WERI-Rb-1 (cell line): ENCODE results near the gene TEX53.

Experiments
- DNase-seq: peaks from one replicate; pipeline ENCODE4 v3.0.0-alpha.2; 2020
- H3K27ac ChIP-seq: fragments of 250-450 bp; sonication (Bioruptor Pico); 2 replicates; pipeline ENCODE4 v1.5.1; 2020; ENCODE audit warnings: mild to moderate bottlenecking, moderate library complexity
- H3K27me3 ChIP-seq: fragments of 250-450 bp; sonication (Bioruptor Pico); 2 replicates; pipeline ENCODE4 v1.5.1; 2021; ENCODE audit warnings: mild to moderate bottlenecking, low read depth, moderate library complexity; ENCODE audit not compliant: insufficient read depth, severe bottlenecking
- H3K36me3 ChIP-seq: fragments of 250-450 bp; sonication (Bioruptor Pico); 2 replicates; pipeline ENCODE4 v1.5.1; 2020; ENCODE audit warnings: mild to moderate bottlenecking, moderate library complexity
- H3K4me3 ChIP-seq: 2 replicates; pipeline ENCODE4 v1.5.1; 2011; ENCODE audit warnings: low read depth, mild to moderate bottlenecking, control low read depth, low read length
- H3K9me3 ChIP-seq: fragments of 250-450 bp; sonication (Bioruptor Pico); 2 replicates; pipeline ENCODE4 v1.5.1; 2021; ENCODE audit warnings: mild to moderate bottlenecking, moderate library complexity; ENCODE audit not compliant: severe bottlenecking
- TF ChIP-seq, protein P1 (sequence below): IDR thresholded peaks from 2 replicates; pipeline ENCODE4 v1.5.1; 2011; ENCODE audit warnings: low read depth, mild to moderate bottlenecking, control low read depth, inconsistent platforms, low read length

TEX53 gene

DNA sequence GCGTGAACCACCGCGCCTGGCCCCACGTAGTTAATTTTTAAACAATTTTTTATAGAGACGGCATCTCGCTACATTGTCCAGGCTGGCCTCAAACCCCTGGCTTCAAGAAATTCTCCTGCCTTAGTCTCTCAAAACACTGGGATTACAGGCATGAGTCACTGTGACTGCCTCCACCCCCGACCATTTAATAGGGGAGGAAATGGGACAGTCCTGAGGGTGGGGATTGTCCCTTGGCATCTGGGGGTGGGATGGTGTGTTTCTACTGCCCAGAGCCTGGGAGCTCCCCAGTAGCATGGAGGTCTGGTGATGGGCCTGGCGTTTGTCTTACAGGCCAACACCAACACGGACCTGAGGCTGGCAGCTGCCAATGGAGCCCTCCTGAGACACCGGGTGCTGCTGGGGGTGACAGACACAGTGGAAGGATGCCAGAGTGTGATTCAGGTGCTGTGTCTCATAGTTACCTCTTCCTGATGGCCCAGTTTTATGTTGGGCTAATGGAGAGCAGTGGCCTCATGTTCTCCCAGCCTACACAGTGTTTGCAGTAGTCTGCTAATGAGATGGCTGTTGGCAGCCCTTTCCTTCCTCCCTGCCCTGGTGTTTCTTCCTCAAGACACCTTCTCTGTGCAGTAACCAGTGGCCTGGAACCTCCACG lies 24.0 kb downstream of the TEX53 start:
- no peak for DNase-seq
- Histone ChIP-seq H3K27me3 (no peaks in the 10 kb centered on the region), H3K4me3 (no peak overlapping the region), H3K27ac (no peak overlapping the region), H3K36me3 (peaks cover 74% of the 10 kb centered on the region), H3K9me3 (no peaks in the 10 kb centered on the region)
- TF ChIP-seq, protein P1, sequence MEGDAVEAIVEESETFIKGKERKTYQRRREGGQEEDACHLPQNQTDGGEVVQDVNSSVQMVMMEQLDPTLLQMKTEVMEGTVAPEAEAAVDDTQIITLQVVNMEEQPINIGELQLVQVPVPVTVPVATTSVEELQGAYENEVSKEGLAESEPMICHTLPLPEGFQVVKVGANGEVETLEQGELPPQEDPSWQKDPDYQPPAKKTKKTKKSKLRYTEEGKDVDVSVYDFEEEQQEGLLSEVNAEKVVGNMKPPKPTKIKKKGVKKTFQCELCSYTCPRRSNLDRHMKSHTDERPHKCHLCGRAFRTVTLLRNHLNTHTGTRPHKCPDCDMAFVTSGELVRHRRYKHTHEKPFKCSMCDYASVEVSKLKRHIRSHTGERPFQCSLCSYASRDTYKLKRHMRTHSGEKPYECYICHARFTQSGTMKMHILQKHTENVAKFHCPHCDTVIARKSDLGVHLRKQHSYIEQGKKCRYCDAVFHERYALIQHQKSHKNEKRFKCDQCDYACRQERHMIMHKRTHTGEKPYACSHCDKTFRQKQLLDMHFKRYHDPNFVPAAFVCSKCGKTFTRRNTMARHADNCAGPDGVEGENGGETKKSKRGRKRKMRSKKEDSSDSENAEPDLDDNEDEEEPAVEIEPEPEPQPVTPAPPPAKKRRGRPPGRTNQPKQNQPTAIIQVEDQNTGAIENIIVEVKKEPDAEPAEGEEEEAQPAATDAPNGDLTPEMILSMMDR: no peak

DNA sequence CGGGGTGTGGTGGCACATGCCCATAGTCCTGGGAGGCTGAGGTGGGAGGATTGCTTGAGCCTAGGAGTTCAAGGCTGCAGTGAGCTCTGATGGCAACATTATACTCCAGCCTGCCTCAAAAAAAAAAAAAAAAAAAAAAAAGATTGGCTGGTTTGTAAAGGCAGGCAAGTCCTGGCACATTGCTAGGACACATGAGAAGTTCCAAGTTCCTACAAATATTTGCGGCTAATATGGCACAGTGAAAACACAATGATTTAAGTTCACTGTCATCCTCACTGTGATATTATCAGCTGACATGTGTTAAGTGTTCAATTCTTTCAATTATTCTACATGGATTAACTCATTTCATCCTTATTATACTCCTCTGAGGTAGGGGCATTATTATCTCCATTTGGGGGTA lies 26.4 kb downstream of the TEX53 start:
- Histone ChIP-seq H3K4me3 (no peak overlapping the region), H3K27me3 (no peaks in the 10 kb centered on the region), H3K9me3 (no peaks in the 10 kb centered on the region), H3K27ac (no peak overlapping the region), H3K36me3 (peaks cover 81% of the 10 kb centered on the region)
- no peak for DNase-seq
- TF ChIP-seq, protein P1: no peak

DNA sequence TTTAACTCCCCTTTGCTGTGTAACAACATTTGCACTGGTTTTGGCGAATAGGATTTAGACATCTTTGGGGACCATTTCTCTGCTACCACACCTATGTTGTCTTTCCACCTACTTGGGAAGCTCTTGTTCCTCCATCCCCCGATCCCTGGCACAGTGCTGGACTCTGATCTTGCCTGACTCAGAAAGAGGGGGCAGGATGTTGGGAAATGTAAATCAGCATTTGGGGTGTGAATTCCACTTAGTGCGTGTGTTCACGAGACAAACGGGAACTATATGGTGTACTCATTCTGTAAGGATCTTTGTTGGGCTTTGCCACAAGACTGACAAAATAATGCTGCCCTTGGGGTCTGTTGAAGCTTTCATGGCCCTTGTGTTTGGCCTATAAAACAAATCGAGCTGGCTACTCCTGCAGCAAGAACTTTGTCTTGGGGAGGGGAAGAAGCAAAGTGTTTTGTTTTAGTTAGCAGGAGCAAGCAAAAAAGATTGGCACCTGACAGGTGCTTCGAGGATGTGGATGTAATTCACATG lies 28.0 kb downstream of the TEX53 start:
- H3K4me3 ChIP-seq: no peak overlapping the region
- H3K9me3 ChIP-seq: no peaks in the 10 kb centered on the region
- H3K27me3 ChIP-seq: no peaks in the 10 kb centered on the region
- TF ChIP-seq, protein P1: no peak
- DNase-seq: no peak
- H3K27ac ChIP-seq: no peak overlapping the region
- peaks cover 78% of the 10 kb centered on the region for H3K36me3 ChIP-seq

DNA sequence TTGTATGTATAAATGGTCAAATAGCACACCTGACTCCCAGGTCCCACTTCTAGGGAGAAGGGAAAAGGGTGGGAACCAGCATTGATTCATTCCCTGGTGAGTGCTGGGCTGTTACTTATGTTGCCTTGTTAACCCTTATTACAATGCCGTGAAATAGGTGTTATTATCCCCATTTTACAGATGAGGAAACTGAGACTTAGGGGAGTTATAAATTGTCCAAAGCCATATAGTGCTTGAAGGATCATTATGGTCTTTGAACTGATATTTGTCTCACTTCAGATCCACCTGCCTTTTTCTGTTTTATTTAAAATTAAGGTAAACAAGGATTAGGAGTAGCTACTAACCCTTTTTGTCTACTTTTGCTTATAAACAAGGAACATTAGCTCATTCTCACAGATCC lies 30.1 kb downstream of the TEX53 start:
- Histone ChIP-seq H3K36me3 (peaks cover 69% of the 10 kb centered on the region), H3K4me3 (no peak overlapping the region), H3K9me3 (no peaks in the 10 kb centered on the region), H3K27me3 (no peaks in the 10 kb centered on the region), H3K27ac (no peak overlapping the region)
- TF ChIP-seq, protein P1: no peak
- no peak for DNase-seq

DNA sequence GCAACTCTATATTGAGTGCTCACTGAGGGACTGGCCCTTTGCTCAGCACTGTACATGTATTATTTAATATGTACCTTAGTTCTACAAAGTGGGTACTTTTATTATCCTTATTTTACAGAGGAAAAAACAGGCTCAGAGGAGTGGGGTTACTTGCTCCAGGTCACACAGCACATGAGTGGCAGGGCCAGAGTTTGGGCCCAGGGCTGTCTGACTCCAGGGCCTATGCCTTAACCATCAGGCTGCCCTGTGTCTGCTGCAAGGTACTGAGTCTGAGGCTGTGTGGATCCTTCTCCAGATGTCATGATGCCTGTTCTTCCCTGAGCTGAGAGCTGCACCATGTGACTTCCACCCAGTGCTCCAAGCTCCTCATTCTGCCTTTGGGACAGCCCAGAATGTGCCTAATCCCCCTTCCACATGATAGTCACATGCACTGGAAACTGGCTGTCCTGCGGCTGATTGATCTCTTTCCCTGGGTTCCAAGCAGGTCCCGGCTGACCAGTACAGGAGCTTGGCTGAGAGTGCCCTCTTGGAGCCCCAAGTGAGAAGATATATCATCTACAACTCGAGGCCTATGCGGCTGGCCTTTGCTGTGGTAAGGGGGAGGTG lies 31.1 kb downstream of the TEX53 start:
- TF ChIP-seq, protein P1: no peak
- DNase-seq: no peak
- H3K27me3 ChIP-seq: no peaks in the 10 kb centered on the region
- H3K4me3 ChIP-seq: no peak overlapping the region
- no peaks in the 10 kb centered on the region for H3K9me3 ChIP-seq
- H3K36me3 ChIP-seq: peaks cover 70% of the 10 kb centered on the region
- no peak overlapping the region for H3K27ac ChIP-seq
